Vagina (tissue), 2 donors: Measurements from ENCODE around the gene KCTD17.

Experiments used
- CTCF ChIP-seq, 3 experiments: fragments of 450-650 bp in 2 of 3; fragments of 200-600 bp in 1 of 3; sonication (generic) in 1 of 3; IDR thresholded peaks; one replicate each; pipeline ENCODE4 v1.5.1; 2017 to 2019; ENCODE audit warnings: antibody characterized with exemption in 3 of 3, mild to moderate bottlenecking in 2 of 3, moderate library complexity in 2 of 3
- POLR2A ChIP-seq, 2 donors: fragments of 450-650 bp; IDR thresholded peaks; one replicate each; pipeline ENCODE4 v1.6.1; 2017; ENCODE audit warnings: antibody characterized with exemption in 2 of 2, mild to moderate bottlenecking in 2 of 2, moderate library complexity in 2 of 2
- POLR2AphosphoS5 ChIP-seq, 2 donors: sonication (generic); formaldehyde crosslinking; IDR thresholded peaks; one replicate each; pipeline ENCODE4 v1.9.0; 2017; ENCODE audit warnings: antibody characterized with exemption in 2 of 2, mild to moderate bottlenecking in 2 of 2, low read depth in 1 of 2; ENCODE audit not compliant: insufficient read depth in 1 of 2

- TF ChIP-seq CTCF (IDR thresholded peaks at IDR 0.05) (no peak), POLR2A (IDR thresholded peaks at IDR 0.05) (no peak), POLR2AphosphoS5 (IDR thresholded peaks at IDR 0.05; ENCODE audit: insufficient read depth in 1 of 2, low read depth in 1 of 2) (no peak)
Observed at GRCh38 chr22:37016134-37016910, 35.2 kb upstream of the KCTD17 start.
